ENCODE results near the gene GNL1. TPM values are rescaled to one million over a fixed set of nuclear protein-coding genes. Genes with fewer than 3 reads are reported as not detected.

Gene GNL1
- total RNA-seq, 4 donors from 2014 or later: 18.9 to 46.0 (median 38.3) TPM

- no peak for TF ChIP-seq CTCF (IDR thresholded peaks at IDR 0.05; ENCODE audit: low read depth)
Measured at GRCh38 chr6:30573113-30573512, 16.8 kb upstream of the GNL1 start.

- TF ChIP-seq CTCF (IDR thresholded peaks at IDR 0.05; ENCODE audit: low read depth): no peak
Measured at GRCh38 chr6:30572148-30572547, 15.9 kb upstream of the GNL1 start.

- TF ChIP-seq CTCF (IDR thresholded peaks at IDR 0.05; ENCODE audit: low read depth): no peak
Measured at GRCh38 chr6:30571762-30572082, 15.4 kb upstream of the GNL1 start.

- no peak for TF ChIP-seq CTCF (IDR thresholded peaks at IDR 0.05; ENCODE audit: low read depth)
Measured at GRCh38 chr6:30571075-30571761, 14.9 kb upstream of the GNL1 start, which contains the start of gene ABCF1. ABCF1 (plus strand) TSS chr6:30571442; CDS start chr6:30571488, 46 bp downstream.

- no peak for TF ChIP-seq CTCF (IDR thresholded peaks at IDR 0.05; ENCODE audit: low read depth)
Measured at GRCh38 chr6:30570740-30571074, 14.4 kb upstream of the GNL1 start.

- TF ChIP-seq CTCF (IDR thresholded peaks at IDR 0.05; ENCODE audit: low read depth): no peak
Measured at GRCh38 chr6:30570263-30570662, 14.0 kb upstream of the GNL1 start.

- TF ChIP-seq CTCF (IDR thresholded peaks at IDR 0.05; ENCODE audit: low read depth): no peak
Measured at GRCh38 chr6:30568245-30568644, 12.0 kb upstream of the GNL1 start.
